ENCODE data around the gene RIC1.
"Not testable (repeated sequence)": the region's sequence is repeated elsewhere in the genome, so short reads cannot be mapped to it uniquely, and the experiment has no call there.

The RIC1 gene

GRCh38 chr9:5698810-5699556 lies 70.1 kb downstream of the RIC1 start:
- no peaks in the 10 kb centered on the region for H3K36me3 ChIP-seq (replicated peaks)
- H3K27ac ChIP-seq, result no peak overlapping the region
- in situ Hi-C loops (cut with HindIII; ENCODE audit: low pct_ligation_motif_present, low sequenced_read_pairs), result no loop called here
- H3K27me3 ChIP-seq (replicated peaks), result no peaks in the 10 kb centered on the region
- no peak for TF ChIP-seq CTCF (IDR thresholded peaks at IDR 0.05; ENCODE audit: low read depth, low read length, missing control alignments)
- H3K4me3 ChIP-seq (ENCODE audit: low read depth, low read length), result no peak overlapping the region
- no peak for DNase-seq

DNA sequence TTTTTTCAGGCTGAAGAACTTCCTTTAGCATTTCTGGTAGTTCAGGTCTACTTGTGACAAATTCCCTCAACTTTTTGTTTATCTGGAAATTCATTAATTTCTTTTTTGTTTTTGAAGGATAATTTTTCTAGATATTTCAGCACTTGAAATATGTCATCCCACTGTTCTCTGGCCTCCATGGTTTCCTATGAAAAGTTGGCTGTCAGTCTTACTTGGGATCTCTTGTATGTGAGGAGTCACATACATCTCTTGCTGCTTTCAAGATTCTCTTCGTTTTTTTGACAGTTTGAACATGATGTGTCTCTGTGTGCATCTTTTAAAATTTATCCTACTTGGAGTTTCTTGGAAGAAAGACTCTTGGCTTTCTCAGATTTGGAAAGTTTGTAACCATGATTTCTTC lies 79.5 kb downstream of the RIC1 start:
- no peak for DNase-seq
- Histone ChIP-seq H3K4me3 (ENCODE audit: low read depth, low read length) (no peak overlapping the region), H3K27me3 (replicated peaks) (no peaks in the 10 kb centered on the region), H3K27ac (no peak overlapping the region), H3K36me3 (replicated peaks) (no peaks in the 10 kb centered on the region)
- in situ Hi-C loops (cut with HindIII; ENCODE audit: low pct_ligation_motif_present, low sequenced_read_pairs), result no loop called here
- TF ChIP-seq CTCF (IDR thresholded peaks at IDR 0.05; ENCODE audit: low read depth, low read length, missing control alignments), result no peak

GRCh38 chr9:5712651-5713390 lies 83.9 kb downstream of the RIC1 start:
- Histone ChIP-seq H3K27ac (no peak overlapping the region), H3K36me3 (replicated peaks) (peaks cover 2% of the 10 kb centered on the region), H3K4me3 (ENCODE audit: low read depth, low read length) (no peak overlapping the region), H3K27me3 (replicated peaks) (no peaks in the 10 kb centered on the region)
- in situ Hi-C loops (cut with HindIII; ENCODE audit: low pct_ligation_motif_present, low sequenced_read_pairs), result no loop called here
- DNase-seq, result no peak
- no peak for TF ChIP-seq CTCF (IDR thresholded peaks at IDR 0.05; ENCODE audit: low read depth, low read length, missing control alignments)

DNA sequence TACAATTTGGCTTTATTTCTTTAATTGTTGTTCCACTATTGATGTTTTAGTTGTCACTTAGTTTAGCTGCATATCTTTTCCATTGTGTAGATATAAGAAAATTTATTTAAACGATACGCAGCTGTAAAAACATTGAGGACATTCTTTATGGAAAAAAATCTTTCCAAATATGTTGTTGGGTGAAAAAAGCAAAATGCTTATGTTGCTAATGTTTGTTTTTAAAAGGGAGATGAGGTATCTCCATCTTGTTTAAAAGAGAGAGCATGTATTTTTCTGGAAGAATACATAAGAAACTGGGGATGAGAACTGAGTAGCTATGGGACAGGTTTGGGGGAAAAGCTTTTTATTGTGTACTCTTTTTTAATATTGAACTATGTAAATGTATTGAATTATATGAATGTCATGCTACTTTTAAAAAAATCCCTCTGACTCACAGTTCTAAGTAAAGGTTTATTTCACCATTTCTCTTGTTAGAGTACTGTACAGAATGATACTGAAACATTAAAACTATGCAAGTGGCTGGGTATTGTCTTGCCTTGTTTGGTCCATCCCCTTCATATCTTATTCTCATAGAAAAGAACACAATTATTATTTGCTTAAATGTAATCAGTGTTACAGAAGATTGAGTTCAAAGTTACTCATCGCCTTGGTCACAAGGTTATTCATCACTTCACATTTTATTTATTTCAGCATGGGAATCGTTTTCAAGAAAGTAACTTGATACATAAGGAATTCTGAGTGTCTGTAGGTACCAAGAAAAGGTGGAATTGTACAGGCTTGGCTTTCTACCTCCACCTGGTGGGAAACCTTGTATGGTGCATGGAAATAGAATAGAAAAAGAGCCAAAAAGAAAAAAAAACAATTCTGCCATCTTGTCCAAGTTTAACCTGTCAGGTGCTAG lies 85.8 kb downstream of the RIC1 start:
- peak; percentile 6 for DNase-seq
- H3K4me3 ChIP-seq (ENCODE audit: low read depth, low read length), result no peak overlapping the region
- peak overlapping the region; percentile 53 for H3K27ac ChIP-seq
- H3K36me3 ChIP-seq (replicated peaks), result peaks cover 2% of the 10 kb centered on the region
- in situ Hi-C loops (cut with HindIII; ENCODE audit: low pct_ligation_motif_present, low sequenced_read_pairs), result no loop called here
- H3K27me3 ChIP-seq (replicated peaks), result no peaks in the 10 kb centered on the region
- peak; percentile 51 for TF ChIP-seq CTCF (IDR thresholded peaks at IDR 0.05; ENCODE audit: low read depth, low read length, missing control alignments)

GRCh38 chr9:5715548-5716127 lies 86.7 kb downstream of the RIC1 start:
- peaks cover 2% of the 10 kb centered on the region for H3K36me3 ChIP-seq (replicated peaks)
- no peak for DNase-seq
- H3K4me3 ChIP-seq (ENCODE audit: low read depth, low read length), result no peak overlapping the region
- H3K27ac ChIP-seq, result peak overlapping the region; percentile 53
- no peak for TF ChIP-seq CTCF (IDR thresholded peaks at IDR 0.05; ENCODE audit: low read depth, low read length, missing control alignments)
- no peaks in the 10 kb centered on the region for H3K27me3 ChIP-seq (replicated peaks)
- in situ Hi-C loops (cut with HindIII; ENCODE audit: low pct_ligation_motif_present, low sequenced_read_pairs), result no loop called here

GRCh38 chr9:5717434-5717833 lies 88.5 kb downstream of the RIC1 start:
- H3K27ac ChIP-seq; H3K27me3 ChIP-seq (replicated peaks); H3K36me3 ChIP-seq (replicated peaks); H3K4me3 ChIP-seq (ENCODE audit: low read depth, low read length); in situ Hi-C loops (cut with HindIII; ENCODE audit: low pct_ligation_motif_present, low sequenced_read_pairs); DNase-seq: not testable (repeated sequence)
